SK-N-MC (cell line): ENCODE measurements around the gene CPLX4.

Experiments used
- DNase-seq: peaks from one replicate; pipeline ENCODE4 v3.0.0-alpha.2; 2011; ENCODE audit warnings: low read depth, low spot score
- H3K27ac ChIP-seq: fragments of 200-600 bp; sonication (generic); 2 replicates; pipeline ENCODE4 v1.5.1; 2016; ENCODE audit warnings: mixed run types
- H3K36me3 ChIP-seq: fragments of 200-600 bp; sonication (generic); 2 replicates; pipeline ENCODE4 v1.6.1; 2017; ENCODE audit warnings: antibody characterized with exemption, low read length, mixed read lengths; ENCODE audit not compliant: insufficient read depth
- H3K4me3 ChIP-seq: fragments of 200-600 bp; sonication (generic); 2 replicates; pipeline ENCODE4 v1.5.1; 2016
- H3K9ac ChIP-seq: fragments of 200-600 bp; sonication (generic); 2 replicates; pipeline ENCODE4 v1.8.0; 2017; ENCODE audit warnings: mixed run types, mixed read lengths; ENCODE audit not compliant: insufficient read length
- H3K9me3 ChIP-seq: fragments of 200-600 bp; sonication (generic); 2 replicates; pipeline ENCODE4 v1.6.1; 2017; ENCODE audit warnings: low read depth, mild to moderate bottlenecking, antibody characterized with exemption, low read length, moderate library complexity, mixed read lengths
- EZH2 ChIP-seq: fragments of 200-600 bp; sonication (generic); IDR thresholded peaks from one replicate; pipeline ENCODE4 v1.6.1; 2017; ENCODE audit warnings: antibody characterized with exemption
- FOXP2 ChIP-seq: optimal IDR thresholded peaks from 2 replicates; pipeline ENCODE3; 2011; ENCODE audit warnings: mild to moderate bottlenecking, moderate library complexity; ENCODE audit not compliant: insufficient read depth; ENCODE audit errors: extremely low read length, control extremely low read depth
- POLR2AphosphoS5 ChIP-seq: IDR thresholded peaks from 2 replicates; pipeline ENCODE4 v1.6.1; 2012; ENCODE audit warnings: mild to moderate bottlenecking, low read depth, low read length, borderline replicate concordance

The CPLX4 gene

GRCh38 chr18:59324623-59324971 is 6.1 kb upstream of the CPLX4 start:
- no peak for DNase-seq
- H3K9me3 ChIP-seq: no peaks in the 10 kb centered on the region
- no peak overlapping the region for H3K4me3 ChIP-seq
- no peak overlapping the region for H3K27ac ChIP-seq
- TF ChIP-seq FOXP2 (no peak), EZH2 (no peak), POLR2AphosphoS5 (no peak)
- H3K9ac ChIP-seq: no peak overlapping the region
- peaks cover 35% of the 10 kb centered on the region for H3K36me3 ChIP-seq

DNA sequence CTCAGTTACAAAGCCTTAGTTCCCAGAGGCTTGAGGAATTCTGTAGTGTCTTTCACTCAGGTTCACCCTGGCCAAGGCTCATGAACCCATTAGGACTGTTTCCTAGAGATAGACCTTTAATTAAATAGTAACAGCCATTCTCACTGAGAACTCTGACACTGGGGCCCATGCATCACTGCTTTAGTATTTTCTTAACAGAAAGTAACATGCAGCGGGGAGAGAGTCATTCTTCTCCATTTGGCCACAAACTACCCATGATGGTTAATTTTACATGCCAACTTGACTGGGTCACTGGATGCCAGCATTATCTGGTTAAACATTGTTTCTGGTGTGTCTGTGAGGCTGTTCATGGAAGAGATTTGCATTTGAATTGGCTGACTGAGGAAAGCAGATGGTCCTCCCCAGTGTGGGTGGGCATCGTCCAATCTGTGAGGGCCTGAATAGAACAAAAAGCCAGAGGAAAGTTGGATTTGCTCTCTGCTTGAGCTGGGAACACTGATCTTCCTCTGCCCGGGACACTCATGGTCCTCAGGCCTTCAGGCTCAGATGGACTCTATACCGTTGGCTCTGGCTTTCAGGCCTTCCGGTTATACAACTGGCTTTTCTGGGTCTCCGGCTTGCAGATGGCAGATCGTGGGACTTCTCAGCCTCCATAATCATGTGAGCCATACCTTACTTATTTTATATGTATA is 5.6 kb upstream of the CPLX4 start:
- H3K9ac ChIP-seq: no peak overlapping the region
- H3K36me3 ChIP-seq: peaks cover 30% of the 10 kb centered on the region
- H3K4me3 ChIP-seq: no peak overlapping the region
- no peak for DNase-seq
- no peaks in the 10 kb centered on the region for H3K9me3 ChIP-seq
- no peak overlapping the region for H3K27ac ChIP-seq
- TF ChIP-seq POLR2AphosphoS5 (no peak), FOXP2 (no peak), EZH2 (no peak)

DNA sequence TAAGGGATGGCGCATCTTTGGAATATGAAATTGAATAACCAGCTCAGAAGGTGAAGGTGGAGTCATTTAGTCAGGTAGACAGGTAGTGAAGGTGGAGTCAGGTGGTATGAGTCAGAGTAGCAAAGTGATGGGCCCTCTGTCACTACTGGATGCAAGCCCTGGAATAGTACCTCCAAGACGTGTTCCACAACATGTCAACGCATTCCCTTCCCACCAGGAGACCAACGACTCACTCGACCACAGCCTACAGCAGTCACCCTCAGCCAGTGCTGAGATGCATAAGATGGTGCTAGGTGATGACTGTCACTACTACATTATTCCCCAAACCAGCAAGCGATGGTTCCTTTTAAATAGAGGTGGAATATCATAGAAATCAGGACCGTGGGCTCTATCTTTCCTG is 6.8 kb downstream of the CPLX4 start:
- no peaks in the 10 kb centered on the region for H3K36me3 ChIP-seq
- no peak overlapping the region for H3K27ac ChIP-seq
- no peak overlapping the region for H3K4me3 ChIP-seq
- no peaks in the 10 kb centered on the region for H3K9me3 ChIP-seq
- no peak for DNase-seq
- TF ChIP-seq POLR2AphosphoS5 (no peak), FOXP2 (no peak), EZH2 (no peak)
- H3K9ac ChIP-seq: no peak overlapping the region

DNA sequence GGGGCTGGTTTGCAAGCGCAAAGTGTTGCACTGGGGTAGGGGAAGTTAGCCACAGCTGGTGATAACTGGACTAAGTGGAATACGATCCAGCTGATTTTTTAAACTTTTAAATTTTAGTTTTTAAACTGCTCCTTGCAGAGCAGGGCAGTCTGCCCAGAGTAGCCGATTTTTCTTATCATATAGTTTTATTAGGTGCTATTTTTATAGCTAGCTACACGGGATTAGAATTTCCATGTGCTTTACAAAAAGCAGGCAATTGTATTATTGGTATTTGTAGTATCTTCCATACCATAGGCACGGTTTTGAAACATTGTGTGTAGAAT is 9.6 kb downstream of the CPLX4 start:
- DNase-seq: no peak
- Histone ChIP-seq H3K27ac (no peak overlapping the region), H3K9me3 (no peaks in the 10 kb centered on the region), H3K9ac (no peak overlapping the region), H3K4me3 (peak overlapping the region; percentile 61), H3K36me3 (no peaks in the 10 kb centered on the region)
- TF ChIP-seq EZH2 (no peak), POLR2AphosphoS5 (no peak), FOXP2 (no peak)

DNA sequence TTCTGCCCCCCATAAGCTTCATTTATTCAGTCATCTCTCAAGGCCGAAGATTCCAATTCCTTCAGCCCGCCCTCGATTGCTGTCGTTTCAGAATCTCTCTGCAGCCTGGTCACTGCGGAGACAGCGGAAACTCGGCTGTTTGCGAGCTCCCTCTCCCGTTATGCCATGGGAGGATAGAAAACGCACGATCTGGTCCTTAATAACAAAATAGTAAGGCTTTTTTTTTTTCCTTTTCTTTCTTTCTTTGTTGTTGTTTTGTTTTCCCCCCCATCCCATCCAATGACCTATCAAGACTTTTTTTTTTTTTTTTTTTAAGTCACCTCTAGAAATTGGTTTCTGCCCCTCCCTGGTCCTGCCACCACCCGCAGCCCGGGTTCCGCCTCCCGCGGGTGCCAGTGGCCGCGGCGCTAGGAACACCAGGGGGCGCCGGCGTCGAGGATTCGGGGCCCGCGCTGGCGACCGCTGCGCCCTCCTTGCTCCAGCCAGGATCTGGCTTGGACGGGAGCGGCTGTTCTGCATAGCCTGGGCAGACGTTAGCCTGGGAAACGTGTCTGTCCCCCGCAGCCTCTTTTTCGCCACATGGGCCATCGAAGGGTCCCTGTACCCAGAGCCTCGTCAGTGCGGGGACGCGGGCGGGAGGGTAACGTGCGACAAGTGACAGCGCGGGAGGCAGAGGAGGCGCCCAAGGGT is 10.1 kb downstream of the CPLX4 start:
- Histone ChIP-seq H3K9ac (no peak overlapping the region), H3K27ac (no peak overlapping the region), H3K36me3 (no peaks in the 10 kb centered on the region), H3K9me3 (no peaks in the 10 kb centered on the region), H3K4me3 (peak overlapping the region; percentile 61)
- no peak for DNase-seq
- TF ChIP-seq FOXP2 (no peak), POLR2AphosphoS5 (no peak), EZH2 (no peak)

- Histone ChIP-seq H3K27ac (no peak overlapping the region), H3K36me3 (no peaks in the 10 kb centered on the region), H3K9me3 (no peaks in the 10 kb centered on the region), H3K4me3 (no peak overlapping the region), H3K9ac (no peak overlapping the region)
- TF ChIP-seq FOXP2: no peak
- TF ChIP-seq POLR2AphosphoS5: no peak
- TF ChIP-seq EZH2: no peak
- DNase-seq: no peak
Measured at GRCh38 chr18:59306640-59307039, 11.8 kb downstream of the CPLX4 start.

DNA sequence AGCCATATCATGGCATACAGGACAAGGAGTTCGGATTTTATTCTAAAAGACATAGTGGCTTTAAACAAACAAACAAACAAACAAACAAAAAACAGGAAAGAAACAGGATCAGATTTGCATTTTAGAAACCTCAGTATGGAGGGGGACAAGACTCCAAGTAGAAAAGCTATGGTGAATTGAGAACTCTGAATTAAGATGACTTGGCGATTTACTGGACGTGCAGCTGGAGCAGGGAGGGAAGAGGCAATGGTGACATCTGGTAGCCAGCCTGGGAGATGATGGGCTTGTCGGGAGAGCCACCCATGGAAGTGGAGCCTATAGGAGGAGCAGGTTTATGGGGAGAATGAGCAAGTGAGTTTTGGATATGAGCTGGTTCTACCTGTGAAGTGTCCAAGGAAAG is 13.2 kb downstream of the CPLX4 start:
- Histone ChIP-seq H3K27ac (no peak overlapping the region), H3K36me3 (no peaks in the 10 kb centered on the region), H3K9me3 (no peaks in the 10 kb centered on the region), H3K4me3 (no peak overlapping the region), H3K9ac (no peak overlapping the region)
- DNase-seq: no peak
- TF ChIP-seq POLR2AphosphoS5 (no peak), EZH2 (no peak), FOXP2 (no peak)

DNA sequence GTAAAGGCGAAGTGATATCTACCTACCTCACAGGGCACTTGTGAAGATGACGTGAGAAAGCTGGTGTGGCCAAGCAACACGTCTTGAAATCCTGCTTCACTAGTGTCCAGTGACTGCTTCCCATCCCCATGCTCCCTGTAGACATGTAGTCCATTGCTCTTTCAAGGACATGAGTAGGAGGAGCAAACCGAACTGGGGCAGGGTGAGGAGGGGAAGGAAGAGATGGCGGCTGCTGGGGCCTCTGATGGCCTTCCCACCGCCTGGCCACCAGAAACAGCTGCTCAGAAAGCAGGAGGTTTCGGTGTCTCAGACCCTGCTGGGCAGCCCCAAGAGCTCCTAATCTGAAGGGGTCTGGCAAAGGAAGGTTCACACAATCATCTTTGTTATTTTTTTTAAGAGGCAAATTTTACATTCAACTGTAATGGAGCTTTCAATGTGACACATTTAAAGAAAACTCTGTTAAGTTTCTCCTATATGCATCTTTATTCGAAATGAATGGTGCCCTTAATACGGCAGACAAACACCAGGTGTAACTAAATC is 14.7 kb downstream of the CPLX4 start:
- H3K4me3 ChIP-seq: no peak overlapping the region
- H3K36me3 ChIP-seq: no peaks in the 10 kb centered on the region
- no peak for DNase-seq
- H3K27ac ChIP-seq: no peak overlapping the region
- no peaks in the 10 kb centered on the region for H3K9me3 ChIP-seq
- TF ChIP-seq FOXP2 (no peak), EZH2 (no peak), POLR2AphosphoS5 (no peak)
- no peak overlapping the region for H3K9ac ChIP-seq
